Measurements from ENCODE around the gene FGFR2.

GRCh38 chr10:121631365-121632029, 33.3 kb upstream of the FGFR2 start:
- TF ChIP-seq POLR2A (IDR thresholded peaks at IDR 0.05; ENCODE audit: low read depth, low read length) (no peak), SMC3 (IDR thresholded peaks at IDR 0.05; ENCODE audit: low read depth, low read length) (no peak), USF2 (IDR thresholded peaks at IDR 0.05; ENCODE audit: low read depth, low read length) (no peak), MXI1 (IDR thresholded peaks at IDR 0.05; ENCODE audit: borderline replicate concordance, low read depth, low read length) (no peak), RAD21 (IDR thresholded peaks at IDR 0.05; ENCODE audit: low read length) (no peak), CHD1 (IDR thresholded peaks at IDR 0.05; ENCODE audit: low read depth, low read length) (no peak), FOS (IDR thresholded peaks at IDR 0.05; ENCODE audit: low read depth, low read length) (no peak), MAZ (IDR thresholded peaks at IDR 0.05; ENCODE audit: borderline replicate concordance, low read depth, low read length) (no peak)
- TF ChIP-seq, protein P1, sequence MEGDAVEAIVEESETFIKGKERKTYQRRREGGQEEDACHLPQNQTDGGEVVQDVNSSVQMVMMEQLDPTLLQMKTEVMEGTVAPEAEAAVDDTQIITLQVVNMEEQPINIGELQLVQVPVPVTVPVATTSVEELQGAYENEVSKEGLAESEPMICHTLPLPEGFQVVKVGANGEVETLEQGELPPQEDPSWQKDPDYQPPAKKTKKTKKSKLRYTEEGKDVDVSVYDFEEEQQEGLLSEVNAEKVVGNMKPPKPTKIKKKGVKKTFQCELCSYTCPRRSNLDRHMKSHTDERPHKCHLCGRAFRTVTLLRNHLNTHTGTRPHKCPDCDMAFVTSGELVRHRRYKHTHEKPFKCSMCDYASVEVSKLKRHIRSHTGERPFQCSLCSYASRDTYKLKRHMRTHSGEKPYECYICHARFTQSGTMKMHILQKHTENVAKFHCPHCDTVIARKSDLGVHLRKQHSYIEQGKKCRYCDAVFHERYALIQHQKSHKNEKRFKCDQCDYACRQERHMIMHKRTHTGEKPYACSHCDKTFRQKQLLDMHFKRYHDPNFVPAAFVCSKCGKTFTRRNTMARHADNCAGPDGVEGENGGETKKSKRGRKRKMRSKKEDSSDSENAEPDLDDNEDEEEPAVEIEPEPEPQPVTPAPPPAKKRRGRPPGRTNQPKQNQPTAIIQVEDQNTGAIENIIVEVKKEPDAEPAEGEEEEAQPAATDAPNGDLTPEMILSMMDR (conservative IDR thresholded peaks at IDR 0.05; ENCODE audit: low read depth, low read length) = no peak

Data from IMR-90 (cell line).